Thyroid gland (tissue), 4 donors: ENCODE data around the gene SP7. TPM values are rescaled to one million over a fixed set of nuclear protein-coding genes. Genes with fewer than 3 reads are reported as not detected.

Experiments used
- DNase-seq, 2 donors: peaks; one replicate each; pipeline ENCODE4 v3.0.0-alpha.2; 2019
- H3K27ac ChIP-seq, 3 donors: fragments of 200-600 bp; sonication (generic); 1 replicate in 2 of 3; 2 replicates in 1 of 3; pipeline ENCODE4 v1.5.1; 2016 to 2019; ENCODE audit warnings: mild to moderate bottlenecking in 1 of 3, moderate library complexity in 1 of 3
- H3K27me3 ChIP-seq: fragments of 200-600 bp; sonication (generic); one replicate; pipeline ENCODE4 v1.5.1; 2019
- H3K36me3 ChIP-seq, 2 donors: fragments of 200-600 bp; sonication (generic); one replicate each; pipeline ENCODE4 v1.5.1; 2016 to 2019
- H3K4me1 ChIP-seq, 2 donors: fragments of 200-600 bp; sonication (generic); one replicate each; pipeline ENCODE4 v1.5.1; 2017 to 2019
- H3K4me3 ChIP-seq, 3 donors: fragments of 200-600 bp; sonication (generic); replicated peaks in 1 of 3; 1 replicate in 2 of 3; 2 replicates in 1 of 3; pipeline ENCODE4 v1.5.1; 2016; ENCODE audit warnings: mild to moderate bottlenecking in 1 of 3
- H3K9me3 ChIP-seq: fragments of 200-600 bp; sonication (generic); one replicate; pipeline ENCODE4 v1.5.1; 2017
- CTCF ChIP-seq, 6 experiments: fragments of 200-600 bp in 3 of 6; fragments of 450-650 bp in 3 of 6; sonication (generic) in 3 of 6; IDR thresholded peaks; one replicate each; pipeline ENCODE4 v1.5.1; 2016 to 2019; ENCODE audit warnings: antibody characterized with exemption in 6 of 6, mild to moderate bottlenecking in 2 of 6, inconsistent platforms in 1 of 6, moderate library complexity in 1 of 6
- POLR2A ChIP-seq, 2 donors: fragments of 450-650 bp; IDR thresholded peaks; one replicate each; pipeline ENCODE4 v1.6.1; 2017; ENCODE audit warnings: antibody characterized with exemption in 2 of 2, mild to moderate bottlenecking in 2 of 2, moderate library complexity in 1 of 2
- WGBS, 2 donors: methylation state at CpG; one replicate each; pipeline ENCODE4 v1.1.5; 2017; 5-methylcytosine and 5-hydroxymethylcytosine counted together
- intact Hi-C: fragments of 100-400 bp; cut with DNase I; formaldehyde crosslinking; loops from one replicate; pipeline ENCODE4 v1.15.1; 2023
- total RNA-seq, 4 donors: library from RNA; depleted of rRNA; stranded (reverse); fragments of >200 nt; gene quantifications; one replicate each; pipeline ENCODE4 v1.2.3, GENCODE V29; 2016

SP7 gene
- total RNA-seq, 4 donors from 2014 or later, result not detected

GRCh38 chr12:53324113-53324778, 11.9 kb downstream of the SP7 start:
- peaks cover 0 to under 1% of the 10 kb centered on the region in 2 donors for H3K36me3 ChIP-seq
- no peaks in the 10 kb centered on the region for H3K9me3 ChIP-seq
- intact Hi-C loops, result loop anchor here (10.0 kb wide), 2 partner anchors 101 to 181 kb away; partner anchors contain the start of genes AMHR2, NPFF and TARBP2
- H3K4me3 ChIP-seq, result peak overlapping the region in 1 of 3 donors; percentile 85
- H3K4me1 ChIP-seq, result peaks cover 27 to 31% of the 10 kb centered on the region in 2 donors
- 36 to 37% methylated on average over 22 to 28 of the region's 28 CpGs for WGBS, 2 donors
- no peaks in the 10 kb centered on the region for H3K27me3 ChIP-seq
- DNase-seq, result peak in 1 of 2 donors; percentile 6
- no peak for TF ChIP-seq POLR2A (IDR thresholded peaks at IDR 0.05)
- TF ChIP-seq CTCF (IDR thresholded peaks at IDR 0.05), result no peak
- H3K27ac ChIP-seq, result peak overlapping the region; percentile 66 to 90 (median 82)

- 49 to 50% methylated on average over 10 of the region's 10 CpGs for WGBS, 2 donors
- no peaks in the 10 kb centered on the region for H3K9me3 ChIP-seq
- H3K27me3 ChIP-seq, result no peaks in the 10 kb centered on the region
- H3K36me3 ChIP-seq, result peaks cover 0 to 10% of the 10 kb centered on the region in 2 donors
- H3K4me3 ChIP-seq, result peak overlapping the region in 2 of 3 donors; percentile 58 to 82
- peak overlapping the region; percentile 86 to 90 (median 87) for H3K27ac ChIP-seq
- no peak for DNase-seq
- intact Hi-C loops, result loop anchor here (10.0 kb wide), 2 partner anchors 104 to 184 kb away; partner anchors contain the start of genes AMHR2, NPFF and TARBP2
- H3K4me1 ChIP-seq, result peaks cover 26% of the 10 kb centered on the region in 2 donors
- TF ChIP-seq CTCF (IDR thresholded peaks at IDR 0.05), result no peak
- no peak for TF ChIP-seq POLR2A (IDR thresholded peaks at IDR 0.05)
Measured at GRCh38 chr12:53320352-53321195, 15.6 kb downstream of the SP7 start.

GRCh38 chr12:53313996-53314395, 22.2 kb downstream of the SP7 start:
- peaks cover 22 to 32% of the 10 kb centered on the region in 2 donors for H3K36me3 ChIP-seq

GRCh38 chr12:53308276-53308675, 27.9 kb downstream of the SP7 start:
- intact Hi-C loops, result no loop called here
- Histone ChIP-seq H3K27ac (no peak overlapping the region), H3K4me1 (no peaks in the 10 kb centered on the region), H3K9me3 (no peaks in the 10 kb centered on the region), H3K36me3 (peaks cover 38 to 43% of the 10 kb centered on the region in 2 donors), H3K27me3 (no peaks in the 10 kb centered on the region), H3K4me3 (no peak overlapping the region)
- TF ChIP-seq CTCF (IDR thresholded peaks at IDR 0.05), result no peak
- no peak for TF ChIP-seq POLR2A (IDR thresholded peaks at IDR 0.05)
- no peak for DNase-seq
- WGBS, 2 donors, result 72 to 75% methylated on average over 4 of the region's 4 CpGs

More at GRCh38 chr12:53313996-53314395, 22.2 kb downstream of the SP7 start:
- no peaks in the 10 kb centered on the region for H3K27me3 ChIP-seq
- H3K27ac ChIP-seq, result no peak overlapping the region
- WGBS, 2 donors, result 64 to 90% methylated on average over 2 to 3 of the region's 3 CpGs
- H3K9me3 ChIP-seq, result no peaks in the 10 kb centered on the region
- intact Hi-C loops, result no loop called here
- TF ChIP-seq POLR2A (IDR thresholded peaks at IDR 0.05) (no peak), CTCF (IDR thresholded peaks at IDR 0.05) (no peak)
- no peak overlapping the region for H3K4me3 ChIP-seq
- no peaks in the 10 kb centered on the region for H3K4me1 ChIP-seq
- DNase-seq, result no peak
